H1 (cell line): ENCODE data around the gene KLHL18. TPM values are rescaled to one million over a fixed set of nuclear protein-coding genes. Genes with fewer than 3 reads are reported as not detected.

Experiments
- CTCF ChIA-PET: fragments of 300-600 bp; sonication (Branson Sonifier 250); formaldehyde crosslinking; loops from one replicate; lab custom pipeline; 2021; ENCODE audit not compliant: partially characterized antibody; lab: Charles Lee
- POLR2A ChIA-PET: fragments of 300-600 bp; sonication (Branson Sonifier 250); formaldehyde crosslinking; loops from one replicate; lab custom pipeline; 2021; ENCODE audit warnings: inconsistent platforms; ENCODE audit not compliant: partially characterized antibody; lab: Charles Lee
- DNase-seq, 2 experiments: peaks; one replicate each; pipeline versions ENCODE4 v3.0.0 to v3.0.0-alpha.2; 2010 to 2022; ENCODE audit warnings: low spot score in 2 of 2, low read depth in 1 of 2, mixed read lengths in 1 of 2
- FAIRE-seq: peaks from 2 replicates; lab custom pipeline; 2011; peaks lifted over from hg19 to GRCh38; lab: Jason Lieb, UNC
- H2AFZ ChIP-seq: 2 replicates; pipeline ENCODE4 v1.8.1; 2012; ENCODE audit warnings: low read length, inconsistent platforms
- H2AK5ac ChIP-seq: 2 replicates; pipeline ENCODE4 v1.6.1; 2013; ENCODE audit warnings: low read depth, low read length
- H2BK120ac ChIP-seq: replicated peaks from 2 replicates; pipeline ENCODE3; 2013; ENCODE audit warnings: low read depth, low read length, inconsistent platforms
- H2BK12ac ChIP-seq: 2 replicates; pipeline ENCODE4 v1.6.1; 2013; ENCODE audit warnings: low read depth, low read length
- H2BK15ac ChIP-seq: 2 replicates; pipeline ENCODE4 v1.6.1; 2013; ENCODE audit warnings: low read length
- H2BK20ac ChIP-seq: 2 replicates; pipeline ENCODE4 v1.6.1; 2013; ENCODE audit warnings: low read length
- H2BK5ac ChIP-seq: 2 replicates; pipeline ENCODE4 v1.6.1; 2013; ENCODE audit warnings: low read depth, low read length
- H3K14ac ChIP-seq: 2 replicates; pipeline ENCODE4 v1.6.1; 2013; ENCODE audit warnings: inconsistent platforms; ENCODE audit not compliant: insufficient read length
- H3K18ac ChIP-seq: 2 replicates; pipeline ENCODE4 v1.6.1; 2013; ENCODE audit warnings: low read length; ENCODE audit errors: extremely low read depth
- H3K23ac ChIP-seq: 2 replicates; pipeline ENCODE4 v1.6.1; 2013; ENCODE audit warnings: inconsistent platforms; ENCODE audit not compliant: insufficient read length
- H3K23me2 ChIP-seq: 2 replicates; pipeline ENCODE4 v1.6.1; 2013; ENCODE audit warnings: low read depth, low read length
- H3K27ac ChIP-seq: 2 replicates; pipeline ENCODE4 v1.6.1; 2011; ENCODE audit warnings: low read depth, low read length, inconsistent platforms
- H3K27me3 ChIP-seq, 4 experiments: replicated peaks in 1 of 4; 1 replicate in 1 of 4; 2 replicates in 3 of 4; pipeline versions ENCODE4 v1.6.1 to v1.8.1; 2011 to 2013; ENCODE audit warnings: low read length in 3 of 4, mild to moderate bottlenecking in 3 of 4, inconsistent platforms in 2 of 4, mixed read lengths in 2 of 4, moderate library complexity in 1 of 4; ENCODE audit not compliant: control insufficient read depth in 3 of 4, insufficient read depth in 3 of 4; ENCODE audit errors: extremely low read depth in 1 of 4
- H3K36me3 ChIP-seq, 4 experiments: 2 replicates each; pipeline versions ENCODE4 v1.6.1 to v1.8.1; 2011 to 2013; ENCODE audit warnings: mild to moderate bottlenecking in 4 of 4, low read length in 3 of 4, moderate library complexity in 2 of 4, control low read depth in 1 of 4, inconsistent platforms in 1 of 4; ENCODE audit not compliant: insufficient read depth in 4 of 4, control insufficient read depth in 2 of 4
- H3K4ac ChIP-seq: replicated peaks from 2 replicates; pipeline ENCODE3; 2013; ENCODE audit warnings: low read length, low read depth, mixed read lengths, inconsistent platforms; ENCODE audit not compliant: insufficient read length
- H3K4me1 ChIP-seq, 4 experiments: replicated peaks in 1 of 4; 1 replicate in 1 of 4; 2 replicates in 3 of 4; pipeline versions ENCODE4 v1.6.1 to v1.8.1; 2011 to 2013; ENCODE audit warnings: low read length in 3 of 4, inconsistent platforms in 2 of 4, mixed read lengths in 1 of 4; ENCODE audit not compliant: insufficient read depth in 4 of 4, control insufficient read depth in 3 of 4
- H3K4me2 ChIP-seq, 2 experiments: 2 replicates each; pipeline versions ENCODE4 v1.6.1 to v1.8.1; 2011 to 2013; ENCODE audit warnings: low read depth in 2 of 2, low read length in 2 of 2, control low read depth in 1 of 2, inconsistent platforms in 1 of 2, mild to moderate bottlenecking in 1 of 2; ENCODE audit not compliant: insufficient read depth in 1 of 2
- H3K4me3 ChIP-seq, 4 experiments: fragments of 200-600, 300-600 bp in 1 of 4; sonication (generic), shearing (Covaris generic), sonication (Bioruptor Twin) in 1 of 4; 2 replicates each; pipeline versions ENCODE4 v1.5.1 to v1.8.1; 2011 to 2016; ENCODE audit warnings: low read length in 4 of 4, low read depth in 3 of 4, control low read depth in 2 of 4, inconsistent platforms in 2 of 4, mild to moderate bottlenecking in 2 of 4, mixed read lengths in 1 of 4, moderate library complexity in 1 of 4; ENCODE audit not compliant: insufficient read depth in 2 of 4; ENCODE audit errors: extremely low read depth in 1 of 4
- H3K56ac ChIP-seq: replicated peaks from 2 replicates; pipeline ENCODE3; 2013; ENCODE audit warnings: low read depth, mild to moderate bottlenecking, mixed read lengths, low read length, inconsistent platforms; ENCODE audit not compliant: insufficient read length
- H3K79me1 ChIP-seq: 2 replicates; pipeline ENCODE4 v1.6.1; 2013; ENCODE audit warnings: low read depth, low read length, control low read depth
- H3K79me2 ChIP-seq, 2 experiments: 2 replicates each; pipeline versions ENCODE4 v1.6.1 to v1.8.1; 2012 to 2013; ENCODE audit warnings: low read length in 2 of 2, mild to moderate bottlenecking in 2 of 2, inconsistent platforms in 1 of 2; ENCODE audit not compliant: insufficient read depth in 2 of 2, control insufficient read depth in 1 of 2
- H3K9ac ChIP-seq, 4 experiments: replicated peaks in 1 of 4; 1 replicate in 1 of 4; 2 replicates in 3 of 4; pipeline versions ENCODE4 v1.6.1 to v1.8.1; 2011 to 2013; ENCODE audit warnings: low read depth in 3 of 4, low read length in 3 of 4, control low read depth in 2 of 4, mild to moderate bottlenecking in 2 of 4, moderate library complexity in 2 of 4, inconsistent platforms in 1 of 4; ENCODE audit errors: extremely low read depth in 1 of 4
- H3K9me3 ChIP-seq, 2 experiments: 2 replicates each; pipeline versions ENCODE4 v1.6.1 to v1.8.1; 2012 to 2013; ENCODE audit warnings: mild to moderate bottlenecking in 2 of 2, moderate library complexity in 2 of 2, control low read depth in 1 of 2, inconsistent platforms in 1 of 2, low read depth in 1 of 2, low read length in 1 of 2, mixed read lengths in 1 of 2; ENCODE audit not compliant: insufficient read depth in 2 of 2
- H4K20me1 ChIP-seq, 2 experiments: replicated peaks in 1 of 2; 2 replicates each; pipeline versions ENCODE3 to v1.8.1; 2011 to 2013; ENCODE audit warnings: inconsistent platforms in 2 of 2, low read length in 2 of 2, mild to moderate bottlenecking in 1 of 2; ENCODE audit not compliant: insufficient read depth in 2 of 2, control insufficient read depth in 1 of 2
- H4K5ac ChIP-seq: 2 replicates; pipeline ENCODE4 v1.6.1; 2013; ENCODE audit warnings: low read length, low read depth, mixed read lengths, inconsistent platforms; ENCODE audit not compliant: insufficient read length
- H4K8ac ChIP-seq: 2 replicates; pipeline ENCODE4 v1.8.0; 2013; ENCODE audit warnings: mild to moderate bottlenecking, moderate library complexity, low read length, inconsistent platforms; ENCODE audit not compliant: insufficient read depth; ENCODE audit errors: extremely low read depth
- H4K91ac ChIP-seq: replicated peaks from 2 replicates; pipeline ENCODE3; 2013; ENCODE audit warnings: low read length, mixed read lengths, inconsistent platforms; ENCODE audit not compliant: insufficient read length
- BCL11A ChIP-seq, 2 experiments: IDR thresholded peaks; one replicate each; pipeline ENCODE4 v1.6.1; 2011; ENCODE audit warnings: low read depth in 2 of 2, low read length in 2 of 2, mild to moderate bottlenecking in 2 of 2
- CBX8 ChIP-seq: fragments of 300-800, 300-1000 bp; sonication (generic); IDR thresholded peaks from 2 replicates; pipeline ENCODE4 v1.7.1; 2016; ENCODE audit warnings: low read depth, low read length, borderline replicate concordance
- CREB1 ChIP-seq: IDR thresholded peaks from 2 replicates; pipeline ENCODE4 v1.6.1; 2012; ENCODE audit warnings: inconsistent platforms
- CTCF ChIP-seq, 3 experiments: IDR thresholded peaks; 1 replicate in 2 of 3; 2 replicates in 1 of 3; pipeline versions ENCODE4 v1.5.1 to v1.6.1; 2011; ENCODE audit warnings: low read length in 3 of 3, mild to moderate bottlenecking in 3 of 3, inconsistent platforms in 2 of 3, low read depth in 1 of 3, moderate library complexity in 1 of 3; ENCODE audit not compliant: insufficient read depth in 1 of 3; ENCODE audit errors: control extremely low read depth in 1 of 3
- POU5F1 ChIP-seq: IDR thresholded peaks from 2 replicates; pipeline ENCODE4 v1.6.1; 2011; ENCODE audit warnings: low read depth, mild to moderate bottlenecking, low read length, moderate library complexity
- SP1 ChIP-seq: IDR thresholded peaks from 2 replicates; pipeline ENCODE4 v1.6.1; 2011; ENCODE audit warnings: low read depth, low read length
- SP4 ChIP-seq: IDR thresholded peaks from 2 replicates; pipeline ENCODE4 v1.6.1; 2012; ENCODE audit warnings: low read length, inconsistent platforms
- USF2 ChIP-seq: IDR thresholded peaks from 2 replicates; pipeline ENCODE4 v1.6.1; 2011; ENCODE audit warnings: low read length, improper control_type of control experiment
- WGBS, 2 experiments: shearing (Covaris generic) in 1 of 2; methylation state at CpG; one replicate each; pipeline versions ENCODE4 v1.1.6 to v1.1.7; 2013 to 2015; ENCODE audit warnings: low lambda C conversion rate in 2 of 2, mixed read lengths in 2 of 2, inconsistent platforms in 1 of 2, low coverage in 1 of 2, missing lambda C conversion rate in 1 of 2; ENCODE audit not compliant: insufficient replicate concordance in 2 of 2, insufficient coverage in 1 of 2, insufficient read length in 1 of 2; ENCODE audit errors: extremely low coverage in 1 of 2, missing lambda C conversion rate in 1 of 2; 5-methylcytosine and 5-hydroxymethylcytosine counted together
- polyA plus RNA-seq, 7 experiments: library from polyadenylated mRNA; depleted of rRNA in 3 of 7; stranded (reverse) in 5 of 7; unstranded in 2 of 7; fragments of >200 nt in 5 of 7; fragments of 200-250 nt in 2 of 7; gene quantifications; 1 replicate in 5 of 7; 2 replicates in 1 of 7; 4 replicates in 1 of 7; pipeline versions ENCODE4 v1.2.1 to v1.2.3, GENCODE V29; 2011 to 2013; ENCODE audit warnings: missing spikeins in 2 of 7, mixed read lengths in 2 of 7
- total RNA-seq: library from RNA; stranded (reverse); fragmentation: NEBNext Ultra II Directional; extraction: Animal tissue kit (Norgen Biotek cat#: 25700); gene quantifications from 2 replicates; pipeline ENCODE4 v1.2.1, GENCODE V29; 2021
- TF ChIP-seq, protein P1 (sequence below): IDR thresholded peaks from 2 replicates; pipeline ENCODE4 v1.6.1; 2011; ENCODE audit warnings: low read depth, mild to moderate bottlenecking, low read length; ENCODE audit not compliant: insufficient read depth
- TF ChIP-seq, protein P2 (sequence below): IDR thresholded peaks from 2 replicates; pipeline ENCODE4 v1.6.1; 2012; ENCODE audit warnings: inconsistent platforms

KLHL18 gene
- total and polyA plus RNA-seq, 2 of the 8 experiments (the other 6 are each of a cell fraction or from before 2014, with no cell fraction given), result 19.9 to 31.7 TPM

GRCh38 chr3:47355010-47355409, 72.3 kb downstream of the KLHL18 start:
- no peak overlapping the region for H4K5ac ChIP-seq
- H2BK20ac ChIP-seq, result no peak overlapping the region
- H3K56ac ChIP-seq, result no peak overlapping the region
- no peak overlapping the region for H2AFZ ChIP-seq
- H3K9ac ChIP-seq, result no peak overlapping the region
- H3K36me3 ChIP-seq, result no peaks in the 10 kb centered on the region; a peak in 1 of 8 replicates
- H4K91ac ChIP-seq, result no peak overlapping the region
- no peak overlapping the region for H3K23ac ChIP-seq
- no peak overlapping the region for H3K27ac ChIP-seq
- WGBS, 2 experiments, result 89% methylated on average over 3 of the region's 3 CpGs; no CpG with 5 or more reads in 1 of the 2 experiments
- no peaks in the 10 kb centered on the region for H3K27me3 ChIP-seq
- H4K8ac ChIP-seq, result no peak overlapping the region
- DNase-seq, result no peak
- no peaks in the 10 kb centered on the region for H3K79me1 ChIP-seq
- H3K23me2 ChIP-seq, result no peaks in the 10 kb centered on the region
- no peaks in the 10 kb centered on the region; a peak in 1 of 7 replicates for H3K4me1 ChIP-seq
- no peaks in the 10 kb centered on the region for H3K79me2 ChIP-seq
- no peak overlapping the region for H2BK5ac ChIP-seq
- H2BK12ac ChIP-seq, result no peak overlapping the region
- FAIRE-seq, result no peak
- no peak overlapping the region for H3K4ac ChIP-seq
- no peaks in the 10 kb centered on the region for H4K20me1 ChIP-seq
- ChIA-PET POLR2A (interaction anchor here (1.3 kb wide), 1 partner anchor 15 kb away, joined by 6 read pairs; no protein-coding TSS in a partner anchor), CTCF (interaction anchor here (1.0 to 1.3 kb wide), 2 partner anchors 14 to 224 kb away, joined by 4 to 6 read pairs; no protein-coding TSS in a partner anchor)
- H2BK120ac ChIP-seq, result no peak overlapping the region
- no peak overlapping the region for H3K18ac ChIP-seq
- no peak overlapping the region for H3K14ac ChIP-seq
- H2AK5ac ChIP-seq, result no peak overlapping the region
- no peak overlapping the region for H2BK15ac ChIP-seq
- H3K9me3 ChIP-seq, result peaks cover 5 to 7% of the 10 kb centered on the region in 2 experiments; a peak in 1 of 4 replicates
- no peak overlapping the region for H3K4me3 ChIP-seq
- H3K4me2 ChIP-seq, result no peak overlapping the region
- TF ChIP-seq SP4 (no peak), BCL11A (IDR thresholded peaks at IDR 0.05; ENCODE audit: low read depth in 2 of 2, low read length in 2 of 2) (no peak), POU5F1 (no peak), USF2 (no peak), SP1 (no peak), CTCF (IDR thresholded peaks at IDR 0.05; ENCODE audit: control extremely low read depth in 1 of 3, insufficient read depth in 1 of 3, low read depth in 1 of 3, low read length in 3 of 3) (no peak), CBX8 (no peak), CREB1 (no peak)
- TF ChIP-seq, protein P1, sequence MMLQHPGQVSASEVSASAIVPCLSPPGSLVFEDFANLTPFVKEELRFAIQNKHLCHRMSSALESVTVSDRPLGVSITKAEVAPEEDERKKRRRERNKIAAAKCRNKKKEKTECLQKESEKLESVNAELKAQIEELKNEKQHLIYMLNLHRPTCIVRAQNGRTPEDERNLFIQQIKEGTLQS, result no peak
- TF ChIP-seq, protein P2, sequence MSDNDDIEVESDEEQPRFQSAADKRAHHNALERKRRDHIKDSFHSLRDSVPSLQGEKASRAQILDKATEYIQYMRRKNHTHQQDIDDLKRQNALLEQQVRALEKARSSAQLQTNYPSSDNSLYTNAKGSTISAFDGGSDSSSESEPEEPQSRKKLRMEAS, result no peak
